Diencephalon (tissue), 1 donor: Measurements from ENCODE around the gene YARS2. TPM values are rescaled to one million over a fixed set of nuclear protein-coding genes. Genes with fewer than 3 reads are reported as not detected.

Experiments used
- small RNA-seq: library from RNA; depleted of rRNA; stranded (forward); fragments of <200 nt; gene quantifications from one replicate; pipeline ENCODE3, GENCODE V24; 2014
- total RNA-seq: library from RNA; depleted of rRNA; stranded (reverse); fragments of >200 nt; gene quantifications from one replicate; pipeline ENCODE4 v1.2.3, GENCODE V29; 2014

The YARS2 gene
- 33.0 TPM for total RNA-seq

GRCh38 chr12:32755654-32756475 lies at the start of gene YARS2:
Gene YARS2, minus strand, starts transcription at chr12:32755897. Its CDS starts 23 bp downstream, at chr12:32755874.

Small RNA genes lying within 50 kb of the gene (small RNA-seq; reads per million reads assigned to genes)
- not detected for gene RF00019

Other genes starting within 250 kb of the YARS2 start
- 198 TPM for gene DNM1L, start 76.6 kb downstream of the YARS2 start, total RNA-seq
- gene PKP2, start 140.9 kb upstream of the YARS2 start, total RNA-seq: 6.9 TPM